Breast epithelium (tissue), 3 donors: ENCODE measurements around the gene ZNF385A.

ENCODE experiments used
- POLR2A ChIP-seq: fragments of 450-650 bp; IDR thresholded peaks from one replicate; pipeline ENCODE4 v1.6.1; 2016; ENCODE audit warnings: antibody characterized with exemption, mild to moderate bottlenecking, moderate library complexity
- POLR2AphosphoS5 ChIP-seq, 3 donors: sonication (generic); formaldehyde crosslinking; IDR thresholded peaks; one replicate each; pipeline ENCODE4 v1.6.1; 2017; ENCODE audit warnings: antibody characterized with exemption in 3 of 3
- TF ChIP-seq, protein P1 (sequence below), 3 donors: fragments of 450-650 bp; IDR thresholded peaks; one replicate each; pipeline ENCODE4 v1.5.1; 2016 to 2017; ENCODE audit warnings: antibody characterized with exemption in 3 of 3, mild to moderate bottlenecking in 3 of 3, moderate library complexity in 3 of 3

DNA sequence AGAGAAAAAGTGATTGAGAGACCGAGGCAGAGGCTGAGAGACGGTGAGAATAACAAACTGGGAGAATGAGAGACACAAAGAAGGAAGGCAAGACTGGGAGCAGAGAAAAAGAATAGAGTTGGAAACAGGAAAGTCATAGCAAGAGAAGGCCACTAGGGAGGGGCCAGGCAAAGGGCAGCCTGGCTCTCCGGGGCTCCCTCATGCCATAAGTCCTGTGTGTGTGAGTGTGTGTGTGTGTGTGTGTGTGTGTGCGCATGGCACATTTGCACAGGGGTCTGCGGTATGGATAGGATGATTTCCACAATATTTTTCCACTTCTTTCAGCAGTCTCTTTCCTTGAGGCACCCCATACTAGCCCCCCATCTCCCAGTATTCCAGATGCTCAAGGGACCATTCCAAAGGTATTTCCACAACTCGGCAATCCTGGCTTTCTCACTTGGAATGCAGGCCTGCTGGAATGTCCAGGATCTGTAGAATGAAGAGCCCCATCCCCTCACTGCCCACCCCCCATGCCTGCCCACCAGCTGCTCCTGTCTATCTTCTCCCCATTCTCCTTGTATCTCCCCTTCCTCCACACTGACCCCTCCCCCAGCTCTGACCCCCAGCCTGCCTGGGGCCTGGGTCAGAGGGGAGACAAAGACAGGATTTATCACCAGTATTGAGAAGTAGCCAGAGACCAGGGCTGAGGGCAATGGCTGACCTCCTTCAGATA is 29.3 kb downstream of the ZNF385A start:
- TF ChIP-seq POLR2A: no peak
- TF ChIP-seq POLR2AphosphoS5 (IDR thresholded peaks at IDR 0.05): no peak
- TF ChIP-seq, protein P1, sequence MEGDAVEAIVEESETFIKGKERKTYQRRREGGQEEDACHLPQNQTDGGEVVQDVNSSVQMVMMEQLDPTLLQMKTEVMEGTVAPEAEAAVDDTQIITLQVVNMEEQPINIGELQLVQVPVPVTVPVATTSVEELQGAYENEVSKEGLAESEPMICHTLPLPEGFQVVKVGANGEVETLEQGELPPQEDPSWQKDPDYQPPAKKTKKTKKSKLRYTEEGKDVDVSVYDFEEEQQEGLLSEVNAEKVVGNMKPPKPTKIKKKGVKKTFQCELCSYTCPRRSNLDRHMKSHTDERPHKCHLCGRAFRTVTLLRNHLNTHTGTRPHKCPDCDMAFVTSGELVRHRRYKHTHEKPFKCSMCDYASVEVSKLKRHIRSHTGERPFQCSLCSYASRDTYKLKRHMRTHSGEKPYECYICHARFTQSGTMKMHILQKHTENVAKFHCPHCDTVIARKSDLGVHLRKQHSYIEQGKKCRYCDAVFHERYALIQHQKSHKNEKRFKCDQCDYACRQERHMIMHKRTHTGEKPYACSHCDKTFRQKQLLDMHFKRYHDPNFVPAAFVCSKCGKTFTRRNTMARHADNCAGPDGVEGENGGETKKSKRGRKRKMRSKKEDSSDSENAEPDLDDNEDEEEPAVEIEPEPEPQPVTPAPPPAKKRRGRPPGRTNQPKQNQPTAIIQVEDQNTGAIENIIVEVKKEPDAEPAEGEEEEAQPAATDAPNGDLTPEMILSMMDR (IDR thresholded peaks at IDR 0.05): no peak
